OCI-LY7 (cell line): ENCODE data around the gene FOXO3. TPM values are rescaled to one million over a fixed set of nuclear protein-coding genes. Genes with fewer than 3 reads are reported as not detected.

Experiments
- BruUV-seq: library from RNA; stranded (reverse); fragments of 400-500 nt; replicated peaks from 2 replicates; lab custom pipeline; 2021; lab: Mats Ljungman, UMichigan
- CTCF ChIA-PET: fragments of 300-600 bp; sonication (Branson Sonifier 250); formaldehyde crosslinking; loops from one replicate; lab custom pipeline; 2022; ENCODE audit warnings: antibody characterized with exemption; ENCODE audit not compliant: unreplicated experiment; lab: Charles Lee
- POLR2A ChIA-PET: fragments of 300-600 bp; sonication (Branson Sonifier 250); formaldehyde crosslinking; loops from one replicate; lab custom pipeline; 2022; ENCODE audit warnings: antibody characterized with exemption; lab: Charles Lee
- DNase-seq: peaks from one replicate; pipeline ENCODE4 v3.0.0-alpha.2; 2015; ENCODE audit warnings: low spot score
- H2AFZ ChIP-seq: fragments of 200-600 bp; sonication (generic), shearing (Covaris generic); 2 replicates; pipeline ENCODE4 v1.6.1; 2014; ENCODE audit warnings: mild to moderate bottlenecking, antibody characterized with exemption, low read length, moderate library complexity
- H3K27ac ChIP-seq: fragments of 200-600 bp; sonication (generic); 2 replicates; pipeline ENCODE4 v1.5.1; 2014; ENCODE audit warnings: mixed run types, low read depth, mild to moderate bottlenecking, moderate library complexity, low read length, inconsistent platforms; ENCODE audit not compliant: poor library complexity, severe bottlenecking
- H3K36me3 ChIP-seq: fragments of 200-600 bp; sonication (generic); 2 replicates; pipeline ENCODE4 v1.6.1; 2014; ENCODE audit warnings: mild to moderate bottlenecking, antibody characterized with exemption, low read length, moderate library complexity, mixed read lengths; ENCODE audit not compliant: insufficient read depth
- H3K4me1 ChIP-seq: fragments of 200-600 bp; sonication (generic); 2 replicates; pipeline ENCODE4 v1.5.1; 2014; ENCODE audit warnings: mild to moderate bottlenecking, low read length; ENCODE audit not compliant: insufficient read depth, poor library complexity, severe bottlenecking
- H3K4me2 ChIP-seq: fragments of 200-600 bp; sonication (generic); 2 replicates; pipeline ENCODE4 v1.6.1; 2014; ENCODE audit warnings: mild to moderate bottlenecking, low read length
- H3K4me3 ChIP-seq: fragments of 200-600 bp; sonication (generic); 2 replicates; pipeline ENCODE4 v1.5.1; 2014; ENCODE audit warnings: mild to moderate bottlenecking, low read depth, low read length; ENCODE audit not compliant: poor library complexity, severe bottlenecking
- H3K79me2 ChIP-seq: fragments of 200-600 bp; sonication (generic); 2 replicates; pipeline ENCODE4 v1.6.1; 2016; ENCODE audit warnings: low read depth, mild to moderate bottlenecking, low read length, moderate library complexity, mixed read lengths; ENCODE audit not compliant: insufficient read depth
- H3K9me2 ChIP-seq: fragments of 200-600 bp; sonication (generic); 2 replicates; pipeline ENCODE4 v1.6.1; 2016; ENCODE audit warnings: mild to moderate bottlenecking, low read length, mixed read lengths; ENCODE audit not compliant: insufficient read depth
- H3K9me3 ChIP-seq: fragments of 200-600 bp; sonication (generic); 2 replicates; pipeline ENCODE4 v1.6.1; 2014; ENCODE audit warnings: mild to moderate bottlenecking, mixed run types, low read length, mixed read lengths
- H4K20me1 ChIP-seq: fragments of 200-600 bp; sonication (generic); 2 replicates; pipeline ENCODE4 v1.6.1; 2014; ENCODE audit warnings: mild to moderate bottlenecking, antibody characterized with exemption, low read length, moderate library complexity, mixed read lengths; ENCODE audit not compliant: insufficient read depth
- CTCF ChIP-seq: fragments of 200-600 bp; sonication (generic); conservative IDR thresholded peaks from 2 replicates; pipeline ENCODE4 v1.5.1; 2014; ENCODE audit warnings: mild to moderate bottlenecking, antibody characterized with exemption, low read length, moderate library complexity, mixed read lengths
- EZH2phosphoT487 ChIP-seq: fragments of 200-600 bp; sonication (generic); IDR thresholded peaks from 2 replicates; pipeline ENCODE4 v1.6.1; 2018; ENCODE audit warnings: low read depth, borderline replicate concordance, mild to moderate bottlenecking, mixed run types, antibody characterized with exemption, low read length, moderate library complexity, mixed read lengths
- intact Hi-C: fragments of 100-400 bp; cut with micrococcal nuclease; formaldehyde crosslinking; loops from one replicate; pipeline ENCODE4 v1.10.0; 2022; ENCODE audit not compliant: unreplicated experiment
- total RNA-seq, 2 experiments: library from RNA; depleted of rRNA in 1 of 2; stranded (reverse); fragments of >200 nt in 1 of 2; shearing (Covaris generic) in 1 of 2; gene quantifications; 2 replicates each; pipeline ENCODE4 v1.2.3, GENCODE V29; 2014 to 2022

The FOXO3 gene
- total RNA-seq, 2 experiments from 2014 or later, result 3.8 to 9.9 TPM

- no peak overlapping the region for H3K4me3 ChIP-seq
These were observed 1.8 kb downstream of the FOXO3 start for GRCh38 chr6:108562503-108562993.

GRCh38 chr6:108563292-108563691 lies 2.6 kb downstream of the FOXO3 start:
- Histone ChIP-seq H4K20me1 (peaks cover 39% of the 10 kb centered on the region), H3K4me3 (no peak overlapping the region)

More at GRCh38 chr6:108562503-108562993, 1.8 kb downstream of the FOXO3 start:
- BruUV-seq, result no TSS peak
- Histone ChIP-seq H3K4me1 (peaks cover 38% of the 10 kb centered on the region), H3K4me2 (peak overlapping the region; percentile 15; the same call in 1 of the 2 replicates), H3K9me2 (no peaks in the 10 kb centered on the region), H3K9me3 (no peaks in the 10 kb centered on the region), H3K36me3 (peaks cover 5% of the 10 kb centered on the region), H3K27ac (no peak overlapping the region), H2AFZ (no peak overlapping the region), H4K20me1 (peaks cover 39% of the 10 kb centered on the region), H3K79me2 (no peaks in the 10 kb centered on the region; the same call in 1 of the 2 replicates)
- TF ChIP-seq CTCF (no peak), EZH2phosphoT487 (no peak)
- DNase-seq, result no peak
- intact Hi-C loops, result no loop called here
- ChIA-PET POLR2A (interaction anchor here (0.7 kb wide), 1 partner anchor 32 kb away, joined by 3 read pairs; no protein-coding TSS in a partner anchor), CTCF (no interaction called here)

More at GRCh38 chr6:108563292-108563691, 2.6 kb downstream of the FOXO3 start:
- no peak overlapping the region for H3K27ac ChIP-seq
- H3K9me3 ChIP-seq, result no peaks in the 10 kb centered on the region
- DNase-seq, result no peak
- H3K4me1 ChIP-seq, result peaks cover 37% of the 10 kb centered on the region
- BruUV-seq, result no TSS peak
- no peak for TF ChIP-seq CTCF
- no peak for TF ChIP-seq EZH2phosphoT487
- no peaks in the 10 kb centered on the region; the same call in 1 of the 2 replicates for H3K79me2 ChIP-seq
- peaks cover 5% of the 10 kb centered on the region for H3K36me3 ChIP-seq
- ChIA-PET POLR2A (no interaction called here), CTCF (no interaction called here)
- H2AFZ ChIP-seq, result no peak overlapping the region
- H3K9me2 ChIP-seq, result no peaks in the 10 kb centered on the region
- 0 out of 2 replicates have a peak overlapping the region, but pooled peaks have one; percentile 15 for H3K4me2 ChIP-seq
- intact Hi-C loops, result no loop called here
